Neural cell (in vitro differentiated cells): ENCODE measurements around the gene TPCN1. TPM values are rescaled to one million over a fixed set of nuclear protein-coding genes. Genes with fewer than 3 reads are reported as not detected.

Source experiments
- H2AFZ ChIP-seq: fragments of 200-600, 300-800 bp; sonication (generic), shearing (Covaris generic); 2 replicates; pipeline ENCODE4 v1.6.0; 2014; ENCODE audit warnings: low read depth, mild to moderate bottlenecking, antibody characterized with exemption, low read length, moderate library complexity
- H3F3A ChIP-seq: fragments of 200-600 bp; shearing (Covaris generic); 2 replicates; pipeline ENCODE4 v1.6.1; 2016; ENCODE audit warnings: mild to moderate bottlenecking, moderate library complexity, mixed read lengths, antibody characterized with exemption, low read length; ENCODE audit not compliant: insufficient read depth, poor library complexity, severe bottlenecking
- H3K27ac ChIP-seq: fragments of 200-600, 300-800 bp; sonication (generic), shearing (Covaris generic); 2 replicates; pipeline ENCODE4 v1.5.1; 2014; ENCODE audit warnings: mild to moderate bottlenecking, low read length, moderate library complexity
- H3K27me3 ChIP-seq: fragments of 300-800, 200-600 bp; sonication (generic), shearing (Covaris generic); 2 replicates; pipeline ENCODE4 v1.6.0; 2014; ENCODE audit warnings: mild to moderate bottlenecking, low read depth, low read length, moderate library complexity; ENCODE audit not compliant: insufficient read depth
- H3K36me3 ChIP-seq: fragments of 300-800, 200-600 bp; sonication (generic), shearing (Covaris generic); 2 replicates; pipeline ENCODE4 v1.5.1; 2014; ENCODE audit warnings: mild to moderate bottlenecking, antibody characterized with exemption, low read length, moderate library complexity; ENCODE audit not compliant: insufficient read depth
- H3K4me2 ChIP-seq: fragments of 300-800, 200-600 bp; sonication (generic), shearing (Covaris generic); 2 replicates; pipeline ENCODE4 v1.6.0; 2014; ENCODE audit warnings: mild to moderate bottlenecking, low read length
- H3K4me3 ChIP-seq: fragments of 300-800, 200-600 bp; sonication (generic), shearing (Covaris generic); 2 replicates; pipeline ENCODE4 v1.5.1; 2014; ENCODE audit warnings: mild to moderate bottlenecking, low read length, moderate library complexity
- H3K79me2 ChIP-seq: fragments of 200-600 bp; shearing (Covaris generic); replicated peaks from 2 replicates; pipeline ENCODE4 v1.6.0; 2014; ENCODE audit warnings: mild to moderate bottlenecking, low read length, moderate library complexity; ENCODE audit not compliant: insufficient read depth
- H3K9ac ChIP-seq: fragments of 300-800, 200-600 bp; sonication (generic), shearing (Covaris generic); 2 replicates; pipeline ENCODE4 v1.6.1; 2016; ENCODE audit warnings: mild to moderate bottlenecking, low read length, mixed read lengths
- H3K9me2 ChIP-seq: fragments of 200-600 bp; shearing (Covaris generic); 2 replicates; pipeline ENCODE4 v1.6.1; 2016; ENCODE audit warnings: mild to moderate bottlenecking, low read length, mixed read lengths; ENCODE audit not compliant: insufficient read depth
- H3K9me3 ChIP-seq: fragments of 200-600, 300-800 bp; sonication (generic), shearing (Covaris generic); 2 replicates; pipeline ENCODE4 v1.6.1; 2016; ENCODE audit warnings: mild to moderate bottlenecking, mixed run types, low read length, moderate library complexity, mixed read lengths
- H4K20me1 ChIP-seq: fragments of 200-600 bp; shearing (Covaris generic); 2 replicates; pipeline ENCODE4 v1.6.1; 2016; ENCODE audit warnings: mild to moderate bottlenecking, mixed run types; ENCODE audit not compliant: insufficient read depth
- EP300 ChIP-seq: fragments of 450-650 bp; conservative IDR thresholded peaks from 2 replicates; pipeline ENCODE4 v1.6.1; 2014; ENCODE audit warnings: antibody characterized with exemption, mild to moderate bottlenecking, moderate library complexity; ENCODE audit not compliant: poor library complexity, severe bottlenecking
- EZH2 ChIP-seq: fragments of 200-600, 300-800 bp; shearing (Covaris generic), sonication (generic); IDR thresholded peaks from 2 replicates; pipeline ENCODE4 v1.6.1; 2014; ENCODE audit warnings: antibody characterized with exemption, low read length, borderline replicate concordance, mild to moderate bottlenecking; ENCODE audit not compliant: insufficient read depth, poor library complexity, severe bottlenecking
- MXI1 ChIP-seq: fragments of 450-650 bp; conservative IDR thresholded peaks from 2 replicates; pipeline ENCODE4 v1.6.1; 2014; ENCODE audit warnings: antibody characterized with exemption, mild to moderate bottlenecking; ENCODE audit not compliant: poor library complexity, severe bottlenecking
- POLR2AphosphoS5 ChIP-seq: IDR thresholded peaks from 2 replicates; pipeline ENCODE4 v1.6.1; 2012
- RAD21 ChIP-seq: fragments of 450-650 bp; conservative IDR thresholded peaks from 2 replicates; pipeline ENCODE4 v1.6.1; 2014; ENCODE audit warnings: antibody characterized with exemption, mild to moderate bottlenecking, moderate library complexity
- REST ChIP-seq: IDR thresholded peaks from 2 replicates; pipeline ENCODE4 v1.6.1; 2012; ENCODE audit warnings: borderline replicate concordance
- SMC3 ChIP-seq: fragments of 450-650 bp; conservative IDR thresholded peaks from 2 replicates; pipeline ENCODE4 v1.6.1; 2014; ENCODE audit warnings: antibody characterized with exemption, mild to moderate bottlenecking, moderate library complexity; ENCODE audit not compliant: poor library complexity
- TAF1 ChIP-seq: IDR thresholded peaks from 2 replicates; pipeline ENCODE4 v1.6.1; 2012; ENCODE audit warnings: low read depth
- polyA plus RNA-seq: library from polyadenylated mRNA; depleted of rRNA; stranded (reverse); fragments of >200 nt; gene quantifications from 2 replicates; pipeline ENCODE4 v1.2.3, GENCODE V29; 2014
- TF ChIP-seq, protein P1 (sequence below): fragments of 450-650 bp; IDR thresholded peaks from 2 replicates; pipeline ENCODE4 v1.5.1; 2014; ENCODE audit warnings: antibody characterized with exemption, mild to moderate bottlenecking, moderate library complexity; ENCODE audit not compliant: poor library complexity, severe bottlenecking

Gene TPCN1
- polyA plus RNA-seq, 1 donor from 2014 or later: 4.0 TPM

DNA sequence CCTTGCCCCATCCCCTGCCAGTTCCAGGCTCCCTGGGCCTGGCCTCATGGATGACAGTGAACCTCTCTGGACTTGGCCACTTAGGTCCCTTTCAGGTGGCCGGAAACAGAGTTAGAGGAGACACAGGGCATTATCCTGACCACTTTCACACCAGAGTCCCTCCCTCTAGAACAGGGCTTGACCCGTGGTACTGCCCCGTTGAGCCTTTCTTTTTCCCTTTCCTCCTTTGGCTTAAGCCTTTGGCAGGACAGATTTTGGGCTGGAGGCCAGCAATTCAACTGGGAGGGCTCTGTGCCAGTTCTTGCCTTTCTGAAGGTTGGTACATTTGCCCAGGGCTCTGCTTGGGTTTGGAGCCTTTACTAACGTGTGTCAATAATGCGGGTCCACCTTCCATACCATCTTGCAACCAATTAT lies 22.8 kb downstream of the TPCN1 start:
- Histone ChIP-seq H3F3A (no peaks in the 10 kb centered on the region), H4K20me1 (no peaks in the 10 kb centered on the region), H3K27me3 (no peaks in the 10 kb centered on the region), H3K9me2 (no peaks in the 10 kb centered on the region), H3K27ac (no peak overlapping the region), H3K4me2 (no peak overlapping the region), H3K79me2 (no peaks in the 10 kb centered on the region), H2AFZ (no peak overlapping the region), H3K9me3 (no peaks in the 10 kb centered on the region), H3K9ac (no peak overlapping the region), H3K4me3 (no peak overlapping the region), H3K36me3 (no peaks in the 10 kb centered on the region)
- TF ChIP-seq SMC3: no peak
- no peak for TF ChIP-seq EP300
- TF ChIP-seq EZH2: no peak
- TF ChIP-seq POLR2AphosphoS5: no peak
- TF ChIP-seq REST: no peak
- TF ChIP-seq, protein P1, sequence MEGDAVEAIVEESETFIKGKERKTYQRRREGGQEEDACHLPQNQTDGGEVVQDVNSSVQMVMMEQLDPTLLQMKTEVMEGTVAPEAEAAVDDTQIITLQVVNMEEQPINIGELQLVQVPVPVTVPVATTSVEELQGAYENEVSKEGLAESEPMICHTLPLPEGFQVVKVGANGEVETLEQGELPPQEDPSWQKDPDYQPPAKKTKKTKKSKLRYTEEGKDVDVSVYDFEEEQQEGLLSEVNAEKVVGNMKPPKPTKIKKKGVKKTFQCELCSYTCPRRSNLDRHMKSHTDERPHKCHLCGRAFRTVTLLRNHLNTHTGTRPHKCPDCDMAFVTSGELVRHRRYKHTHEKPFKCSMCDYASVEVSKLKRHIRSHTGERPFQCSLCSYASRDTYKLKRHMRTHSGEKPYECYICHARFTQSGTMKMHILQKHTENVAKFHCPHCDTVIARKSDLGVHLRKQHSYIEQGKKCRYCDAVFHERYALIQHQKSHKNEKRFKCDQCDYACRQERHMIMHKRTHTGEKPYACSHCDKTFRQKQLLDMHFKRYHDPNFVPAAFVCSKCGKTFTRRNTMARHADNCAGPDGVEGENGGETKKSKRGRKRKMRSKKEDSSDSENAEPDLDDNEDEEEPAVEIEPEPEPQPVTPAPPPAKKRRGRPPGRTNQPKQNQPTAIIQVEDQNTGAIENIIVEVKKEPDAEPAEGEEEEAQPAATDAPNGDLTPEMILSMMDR: no peak
- no peak for TF ChIP-seq TAF1
- no peak for TF ChIP-seq RAD21
- TF ChIP-seq MXI1: no peak

GRCh38 chr12:113244478-113244958 lies 23.3 kb downstream of the TPCN1 start:
- H4K20me1 ChIP-seq: no peaks in the 10 kb centered on the region
- TF ChIP-seq, protein P1: no peak
- TF ChIP-seq SMC3: no peak
- TF ChIP-seq RAD21: no peak
- no peak for TF ChIP-seq MXI1
- TF ChIP-seq EP300: no peak
- TF ChIP-seq TAF1: no peak
- no peak for TF ChIP-seq EZH2
- no peak for TF ChIP-seq POLR2AphosphoS5
- no peak for TF ChIP-seq REST
- H3F3A ChIP-seq: no peaks in the 10 kb centered on the region
- no peak overlapping the region for H3K9ac ChIP-seq
- no peaks in the 10 kb centered on the region for H3K9me2 ChIP-seq
- no peaks in the 10 kb centered on the region for H3K36me3 ChIP-seq
- H3K27me3 ChIP-seq: no peaks in the 10 kb centered on the region
- H3K27ac ChIP-seq: no peak overlapping the region
- H3K79me2 ChIP-seq: no peaks in the 10 kb centered on the region
- H2AFZ ChIP-seq: no peak overlapping the region
- no peak overlapping the region for H3K4me2 ChIP-seq
- H3K9me3 ChIP-seq: no peaks in the 10 kb centered on the region
- no peak overlapping the region for H3K4me3 ChIP-seq
